HCT116 (cell line): ENCODE results near the gene CD59. TPM values are rescaled to one million over a fixed set of nuclear protein-coding genes. Genes with fewer than 3 reads are reported as not detected.

ENCODE experiments used
- ATAC-seq: fragments of 200-7000 bp; cut with Tn5 transposase; 2 replicates; pipeline ENCODE4 v1.9.1; 2020; ENCODE audit warnings: mild to moderate bottlenecking, moderate library complexity
- BruUV-seq: library from RNA; stranded (reverse); fragments of 400-500 nt; replicated peaks from 2 replicates; lab custom pipeline; 2021; lab: Mats Ljungman, UMichigan
- CTCF ChIA-PET: fragments of 300-600 bp; sonication (Branson Sonifier 250); formaldehyde crosslinking; loops from one replicate; lab custom pipeline; 2021; ENCODE audit warnings: antibody characterized with exemption; lab: Charles Lee
- POLR2A ChIA-PET: fragments of 300-600, 350-600 bp; sonication (Branson Sonifier 250); formaldehyde crosslinking; loops from one replicate; lab custom pipeline; 2021; ENCODE audit warnings: antibody characterized with exemption; lab: Charles Lee
- RAD21 ChIA-PET, 2 experiments: fragments of 300-600 bp; sonication (Branson Sonifier 250); formaldehyde crosslinking; loops; one replicate each; lab custom pipeline; 2023; ENCODE audit warnings: low total read pairs in 2 of 2; ENCODE audit not compliant: uncharacterized antibody in 2 of 2, unreplicated experiment in 2 of 2, low non-redundant PET in 1 of 2; lab: Charles Lee
- DNase-seq: peaks from one replicate; pipeline ENCODE4 v3.0.0-alpha.2; 2010; ENCODE audit warnings: low read depth, low spot score
- H2AFZ ChIP-seq: fragments of 200-600 bp; shearing (Covaris generic), sonication (generic); 2 replicates; pipeline ENCODE4 v1.6.1; 2017; ENCODE audit warnings: low read depth, mixed run types, mixed read lengths, antibody characterized with exemption, low read length; ENCODE audit not compliant: poor library complexity, severe bottlenecking
- H3K27ac ChIP-seq: 2 replicates; pipeline ENCODE4 v1.5.1; 2012; ENCODE audit warnings: low read depth, low read length
- H3K27me3 ChIP-seq: fragments of 200-600 bp; sonication (generic); 2 replicates; pipeline ENCODE4 v1.6.1; 2016; ENCODE audit warnings: mixed run types, low read length, mixed read lengths; ENCODE audit not compliant: insufficient read depth
- H3K36me3 ChIP-seq, 2 experiments: fragments of 200-500 bp in 1 of 2; fragments of 200-600 bp in 1 of 2; sonication (Bioruptor generic) in 1 of 2; sonication (generic) in 1 of 2; 2 replicates each; pipeline versions ENCODE4 v1.5.1 to v1.6.1; 2014 to 2016; ENCODE audit warnings: low read length in 2 of 2, inconsistent platforms in 1 of 2, mixed read lengths in 1 of 2, mixed run types in 1 of 2; ENCODE audit not compliant: insufficient read depth in 2 of 2, control insufficient read depth in 1 of 2
- H3K4me1 ChIP-seq, 2 experiments: fragments of 200-600 bp in 1 of 2; sonication (generic) in 1 of 2; 2 replicates each; pipeline versions ENCODE4 v1.5.1 to v1.6.1; 2012 to 2017; ENCODE audit warnings: low read length in 2 of 2, inconsistent platforms in 1 of 2, mild to moderate bottlenecking in 1 of 2, mixed read lengths in 1 of 2, mixed run types in 1 of 2, moderate library complexity in 1 of 2; ENCODE audit not compliant: insufficient read depth in 2 of 2, control insufficient read depth in 1 of 2
- H3K4me2 ChIP-seq: fragments of 200-600 bp; sonication (generic); 2 replicates; pipeline ENCODE4 v1.6.1; 2017; ENCODE audit warnings: mixed run types, low read length, mixed read lengths
- H3K4me3 ChIP-seq, 2 experiments: fragments of 200-600 bp in 1 of 2; sonication (generic) in 1 of 2; replicated peaks in 1 of 2; 2 replicates each; pipeline ENCODE4 v1.5.1; 2011 to 2016; ENCODE audit warnings: low read length in 2 of 2, control low read depth in 1 of 2, low read depth in 1 of 2, mild to moderate bottlenecking in 1 of 2, mixed read lengths in 1 of 2, mixed run types in 1 of 2
- H3K79me2 ChIP-seq: fragments of 200-600 bp; sonication (generic); 2 replicates; pipeline ENCODE4 v1.6.1; 2017; ENCODE audit warnings: mild to moderate bottlenecking, mixed run types, low read length, moderate library complexity, mixed read lengths; ENCODE audit not compliant: insufficient read depth
- H3K9ac ChIP-seq: fragments of 200-600 bp; sonication (generic); 2 replicates; pipeline ENCODE4 v1.6.1; 2016; ENCODE audit warnings: low read length, mixed read lengths
- H3K9me2 ChIP-seq: fragments of 200-600 bp; sonication (generic), shearing (Covaris generic); 2 replicates; pipeline ENCODE4 v1.6.1; 2017; ENCODE audit warnings: mixed run types, mild to moderate bottlenecking, moderate library complexity; ENCODE audit not compliant: insufficient read depth
- H3K9me3 ChIP-seq, 2 experiments: fragments of 200-500 bp in 1 of 2; fragments of 200-600 bp in 1 of 2; sonication (Bioruptor generic) in 1 of 2; sonication (generic) in 1 of 2; 2 replicates each; pipeline ENCODE4 v1.6.1; 2014 to 2017; ENCODE audit warnings: low read length in 2 of 2, mixed read lengths in 2 of 2, inconsistent platforms in 1 of 2, low read depth in 1 of 2, mild to moderate bottlenecking in 1 of 2, mixed run types in 1 of 2, moderate library complexity in 1 of 2; ENCODE audit not compliant: control insufficient read depth in 1 of 2, insufficient read depth in 1 of 2
- H4K20me1 ChIP-seq: fragments of 200-600 bp; sonication (generic), shearing (Covaris generic); 2 replicates; pipeline ENCODE4 v1.6.1; 2017; ENCODE audit warnings: mixed run types, mild to moderate bottlenecking, moderate library complexity; ENCODE audit not compliant: insufficient read depth
- CEBPB ChIP-seq: IDR thresholded peaks from 2 replicates; pipeline ENCODE4 v1.6.1; 2012; ENCODE audit warnings: low read depth
- JUND ChIP-seq: IDR thresholded peaks from 2 replicates; pipeline ENCODE4 v1.6.1; 2012
- POLR2A ChIP-seq: IDR thresholded peaks from 2 replicates; pipeline ENCODE4 v1.7.0; 2011; ENCODE audit warnings: borderline replicate concordance; ENCODE audit not compliant: insufficient read depth, insufficient read length; ENCODE audit errors: extremely low read depth
- POLR2AphosphoS5 ChIP-seq: IDR thresholded peaks from 2 replicates; pipeline ENCODE4 v1.6.1; 2011; ENCODE audit warnings: mild to moderate bottlenecking, low read depth, low read length, moderate library complexity
- SIN3A ChIP-seq: IDR thresholded peaks from 2 replicates; pipeline ENCODE4 v1.6.1; 2012; ENCODE audit warnings: low read depth
- SRF ChIP-seq: IDR thresholded peaks from 2 replicates; pipeline ENCODE4 v1.6.1; 2012; ENCODE audit warnings: low read depth
- ZFX ChIP-seq: fragments of 450-650 bp; IDR thresholded peaks from 2 replicates; pipeline ENCODE4 v1.6.1; 2017
- intact Hi-C: fragments of 100-400 bp; cut with micrococcal nuclease; formaldehyde crosslinking; loops from 2 replicates; pipeline ENCODE4 v1.10.0; 2022
- total RNA-seq: library from RNA; stranded (reverse); gene quantifications from one replicate; pipeline ENCODE4 v1.2.1, GENCODE V29; 2021; ENCODE audit not compliant: unreplicated experiment
- TF ChIP-seq, protein P1 (sequence below): IDR thresholded peaks from 2 replicates; pipeline ENCODE4 v1.6.1; 2012

CD59 gene
- total RNA-seq, 1 experiment from 2014 or later: 122 TPM

DNA sequence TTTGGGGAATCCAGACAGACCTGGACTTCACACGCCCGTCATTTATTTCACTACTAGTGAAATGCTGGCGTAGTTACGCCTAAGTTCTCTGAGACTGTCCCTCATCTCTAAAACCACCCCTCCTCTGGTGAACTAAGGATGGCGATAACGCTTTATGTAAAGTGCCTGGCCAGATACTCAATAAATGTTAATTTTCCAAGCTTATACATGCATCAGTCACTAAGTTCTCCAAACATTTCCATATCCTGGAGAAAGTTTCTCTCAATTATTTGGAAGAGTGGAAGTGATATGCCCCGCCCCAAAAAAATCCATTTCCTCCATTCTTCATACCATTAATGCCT, 39.2 kb upstream of the CD59 start:
- Histone ChIP-seq H3K27ac (no peak overlapping the region), H3K4me3 (no peak overlapping the region), H3K9me3 (no peaks in the 10 kb centered on the region), H2AFZ (no peak overlapping the region), H3K79me2 (peaks cover 18% of the 10 kb centered on the region), H3K9me2 (no peaks in the 10 kb centered on the region), H3K27me3 (no peaks in the 10 kb centered on the region), H3K9ac (no peak overlapping the region), H3K36me3 (no peaks in the 10 kb centered on the region), H4K20me1 (no peaks in the 10 kb centered on the region; the same call in 1 of the 2 replicates), H3K4me1 (peaks cover 7 to 24% of the 10 kb centered on the region in 2 experiments; a peak in 3 of 4 replicates), H3K4me2 (no peak overlapping the region)
- ChIA-PET RAD21 (no interaction called here), POLR2A (no interaction called here), CTCF (no interaction called here)
- DNase-seq (no peak), ATAC-seq (no peak)
- intact Hi-C loops: no loop called here
- BruUV-seq: no TSS peak
- TF ChIP-seq SIN3A (no peak), CEBPB (no peak), JUND (no peak), ZFX (no peak)
- TF ChIP-seq, protein P1, sequence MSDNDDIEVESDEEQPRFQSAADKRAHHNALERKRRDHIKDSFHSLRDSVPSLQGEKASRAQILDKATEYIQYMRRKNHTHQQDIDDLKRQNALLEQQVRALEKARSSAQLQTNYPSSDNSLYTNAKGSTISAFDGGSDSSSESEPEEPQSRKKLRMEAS: no peak

DNA sequence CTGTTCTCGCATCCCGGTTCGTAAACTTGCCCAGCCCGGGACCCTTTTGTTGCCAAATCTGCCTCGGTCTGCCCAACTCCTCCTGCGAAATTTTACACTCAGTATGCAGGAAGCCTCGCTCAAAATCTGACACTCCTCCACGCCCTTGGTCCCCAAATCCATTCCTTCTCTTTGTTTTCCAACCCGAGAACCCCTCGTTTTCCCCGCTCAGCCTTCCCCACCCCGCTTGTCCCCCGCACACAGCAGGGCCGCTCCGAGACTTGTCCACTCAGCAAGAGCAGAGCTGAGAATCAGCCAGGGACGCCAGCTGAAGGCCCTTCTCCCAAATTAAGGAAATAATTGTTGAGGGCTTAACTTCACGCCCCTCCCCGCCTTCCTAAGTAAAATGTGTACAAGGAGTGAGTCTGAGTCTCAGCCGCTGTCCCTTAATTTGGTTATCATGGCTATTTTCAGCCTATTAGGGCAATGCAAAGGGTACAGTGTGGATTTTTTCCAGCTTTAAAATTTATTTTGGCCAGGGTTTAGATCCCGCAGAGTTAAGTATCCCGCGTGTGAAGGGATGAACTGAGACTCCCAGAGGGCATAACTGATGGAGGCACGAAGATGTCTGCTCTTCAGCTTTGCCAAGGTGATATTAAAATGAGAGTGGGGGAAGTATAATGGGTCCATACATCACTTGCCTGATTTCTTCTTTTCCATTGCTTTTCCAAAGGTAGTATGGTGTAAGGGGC, 38.7 kb upstream of the CD59 start:
- ATAC-seq: peak; percentile 21
- H3K9me3 ChIP-seq: no peaks in the 10 kb centered on the region
- H2AFZ ChIP-seq: peak overlapping the region; percentile 88
- ChIA-PET CTCF (interaction anchor here (0.7 kb wide), 1 partner anchor 81 kb away, joined by 4 read pairs; no protein-coding TSS in a partner anchor), POLR2A (no interaction called here), RAD21 (no interaction called here)
- H3K4me1 ChIP-seq: peaks cover 7 to 27% of the 10 kb centered on the region in 2 experiments; a peak in 3 of 4 replicates
- no peaks in the 10 kb centered on the region for H3K36me3 ChIP-seq
- H3K9ac ChIP-seq: peak overlapping the region; percentile 51; the same call in 1 of the 2 replicates
- H3K4me2 ChIP-seq: peak overlapping the region; percentile 79
- intact Hi-C loops: no loop called here
- no peaks in the 10 kb centered on the region for H3K9me2 ChIP-seq
- BruUV-seq: no TSS peak
- H4K20me1 ChIP-seq: no peaks in the 10 kb centered on the region; the same call in 1 of the 2 replicates
- peaks cover 18% of the 10 kb centered on the region for H3K79me2 ChIP-seq
- DNase-seq: no peak
- no peaks in the 10 kb centered on the region for H3K27me3 ChIP-seq
- H3K4me3 ChIP-seq: peak overlapping the region; percentile 82 to 91
- H3K27ac ChIP-seq: peak overlapping the region; percentile 17; the same call in 1 of the 2 replicates
- TF ChIP-seq POLR2AphosphoS5: no peak
- TF ChIP-seq POLR2A: no peak
- no peak for TF ChIP-seq SRF
- TF ChIP-seq, all 23 proteins: peak for 0
